ENCODE data around the gene CPSF2. TPM values are rescaled to one million over a fixed set of nuclear protein-coding genes. Genes with fewer than 3 reads are reported as not detected.

The CPSF2 gene
- total and polyA plus RNA-seq, 2 donors (not counting 1 experiment from before 2014, with no cell fraction given), result 41.8 to 46.9 TPM

DNA sequence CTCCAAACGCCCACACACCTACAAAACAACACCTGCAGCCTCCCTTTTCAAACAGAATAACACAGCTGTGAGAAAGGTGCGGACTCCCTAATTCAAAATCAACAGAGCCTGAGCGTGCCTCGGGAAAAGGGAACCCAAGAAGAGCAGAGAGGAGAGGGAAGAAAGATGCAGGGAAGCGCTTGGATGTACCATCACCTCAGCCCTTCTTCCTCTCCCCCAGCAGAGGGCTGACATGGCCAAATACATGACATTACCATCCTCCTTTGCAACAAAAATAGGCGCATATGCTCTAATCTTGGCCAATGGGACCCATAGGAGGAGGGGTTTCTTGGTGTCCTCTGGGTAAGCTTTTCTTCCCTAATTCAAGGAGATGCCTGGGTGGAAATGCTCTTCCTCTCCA lies 78.0 kb downstream of the CPSF2 start:
- H3K27me3 ChIP-seq (ENCODE audit: control insufficient read depth, insufficient read depth, low read length), result peaks cover 9% of the 10 kb centered on the region
- no peak overlapping the region for H3K4me3 ChIP-seq (replicated peaks in 1 of 4; ENCODE audit: control extremely low read depth in 1 of 4, insufficient read depth in 1 of 4, low read depth in 3 of 4, low read length in 4 of 4)
- no peaks in the 10 kb centered on the region for H3K79me2 ChIP-seq (ENCODE audit: control insufficient read depth, insufficient read depth, low read length)
- H3K9ac ChIP-seq (ENCODE audit: insufficient read depth, low read length), result no peak overlapping the region
- no peak overlapping the region for H3K27ac ChIP-seq (ENCODE audit: insufficient read depth, low read length)
- H2AFZ ChIP-seq (ENCODE audit: low read length), result no peak overlapping the region
- TF ChIP-seq, protein P1, sequence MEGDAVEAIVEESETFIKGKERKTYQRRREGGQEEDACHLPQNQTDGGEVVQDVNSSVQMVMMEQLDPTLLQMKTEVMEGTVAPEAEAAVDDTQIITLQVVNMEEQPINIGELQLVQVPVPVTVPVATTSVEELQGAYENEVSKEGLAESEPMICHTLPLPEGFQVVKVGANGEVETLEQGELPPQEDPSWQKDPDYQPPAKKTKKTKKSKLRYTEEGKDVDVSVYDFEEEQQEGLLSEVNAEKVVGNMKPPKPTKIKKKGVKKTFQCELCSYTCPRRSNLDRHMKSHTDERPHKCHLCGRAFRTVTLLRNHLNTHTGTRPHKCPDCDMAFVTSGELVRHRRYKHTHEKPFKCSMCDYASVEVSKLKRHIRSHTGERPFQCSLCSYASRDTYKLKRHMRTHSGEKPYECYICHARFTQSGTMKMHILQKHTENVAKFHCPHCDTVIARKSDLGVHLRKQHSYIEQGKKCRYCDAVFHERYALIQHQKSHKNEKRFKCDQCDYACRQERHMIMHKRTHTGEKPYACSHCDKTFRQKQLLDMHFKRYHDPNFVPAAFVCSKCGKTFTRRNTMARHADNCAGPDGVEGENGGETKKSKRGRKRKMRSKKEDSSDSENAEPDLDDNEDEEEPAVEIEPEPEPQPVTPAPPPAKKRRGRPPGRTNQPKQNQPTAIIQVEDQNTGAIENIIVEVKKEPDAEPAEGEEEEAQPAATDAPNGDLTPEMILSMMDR (conservative IDR thresholded peaks at IDR 0.05 in 1 of 2, IDR thresholded peaks at IDR 0.05 in 1 of 2; ENCODE audit: low read depth in 1 of 2, low read length in 2 of 2), result no peak
- TF ChIP-seq EZH2 (IDR thresholded peaks at IDR 0.05; ENCODE audit: low read length, missing control alignments), result no peak
- no peaks in the 10 kb centered on the region for H3K9me3 ChIP-seq (ENCODE audit: control insufficient read depth, insufficient read depth, low read depth, low read length)
- no peaks in the 10 kb centered on the region for H4K20me1 ChIP-seq (ENCODE audit: control insufficient read depth, extremely low read depth, insufficient read depth, low read length)
- no peaks in the 10 kb centered on the region for H3K4me1 ChIP-seq (ENCODE audit: control insufficient read depth, extremely low read depth, insufficient read depth, low read length)
- DNase-seq (ENCODE audit: low read depth in 2 of 2), result no peak
- H3K4me2 ChIP-seq (ENCODE audit: extremely low read depth, insufficient read depth, low read length), result no peak overlapping the region
- no peaks in the 10 kb centered on the region for H3K36me3 ChIP-seq (ENCODE audit: control insufficient read depth, insufficient read depth, low read length)

DNA sequence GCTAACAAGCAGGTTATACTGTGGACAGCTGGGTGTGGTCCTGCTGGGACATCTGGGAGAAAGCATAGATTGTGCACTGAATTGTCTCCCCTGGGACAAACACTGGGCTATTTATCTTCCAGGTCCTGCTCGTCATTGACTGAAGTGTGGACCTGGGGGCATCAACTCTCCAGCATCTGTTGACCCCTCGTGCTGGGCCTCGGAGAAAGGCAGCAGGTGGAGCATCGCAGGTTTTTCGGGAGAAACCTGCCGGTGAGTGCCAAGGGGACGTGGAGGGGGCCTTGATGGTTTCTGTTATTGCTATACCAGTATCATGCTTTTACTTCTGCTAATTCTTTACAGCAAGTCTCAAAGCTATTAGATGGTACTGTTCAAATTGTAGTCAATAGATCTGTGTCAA lies 81.3 kb downstream of the CPSF2 start:
- Histone ChIP-seq H3K9ac (ENCODE audit: insufficient read depth, low read length) (no peak overlapping the region), H3K27me3 (ENCODE audit: control insufficient read depth, insufficient read depth, low read length) (peaks cover 9% of the 10 kb centered on the region)

DNA sequence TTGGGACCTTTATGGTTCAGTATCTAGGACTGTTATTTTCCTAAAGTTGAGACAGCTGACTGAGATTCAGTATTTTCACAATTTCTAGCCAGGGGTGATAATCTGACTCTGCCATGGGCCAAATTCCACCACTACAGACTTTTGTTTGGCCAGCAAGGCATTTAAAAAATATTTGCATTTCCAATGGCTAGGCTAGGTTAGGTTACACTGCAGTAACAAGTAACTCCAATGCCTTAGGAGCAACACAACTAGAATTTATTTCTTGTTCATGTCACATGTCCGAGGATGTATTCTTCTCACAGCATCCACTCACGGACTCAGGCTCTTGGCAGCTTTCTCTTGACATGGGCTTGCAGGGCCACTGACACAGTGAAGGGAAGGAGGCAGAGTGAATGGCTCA lies 83.0 kb downstream of the CPSF2 start:
- no peaks in the 10 kb centered on the region for H4K20me1 ChIP-seq (ENCODE audit: control insufficient read depth, extremely low read depth, insufficient read depth, low read length)
- no peak overlapping the region for H3K4me2 ChIP-seq (ENCODE audit: extremely low read depth, insufficient read depth, low read length)
- H3K4me1 ChIP-seq (ENCODE audit: control insufficient read depth, extremely low read depth, insufficient read depth, low read length), result no peaks in the 10 kb centered on the region
- no peaks in the 10 kb centered on the region for H3K36me3 ChIP-seq (ENCODE audit: control insufficient read depth, insufficient read depth, low read length)
- no peak overlapping the region for H3K4me3 ChIP-seq (replicated peaks in 1 of 4; ENCODE audit: control extremely low read depth in 1 of 4, insufficient read depth in 1 of 4, low read depth in 3 of 4, low read length in 4 of 4)
- no peak overlapping the region for H2AFZ ChIP-seq (ENCODE audit: low read length)
- TF ChIP-seq, protein P1 (conservative IDR thresholded peaks at IDR 0.05 in 1 of 2, IDR thresholded peaks at IDR 0.05 in 1 of 2; ENCODE audit: low read depth in 1 of 2, low read length in 2 of 2), result no peak
- TF ChIP-seq EZH2 (IDR thresholded peaks at IDR 0.05; ENCODE audit: low read length, missing control alignments), result no peak
- peaks cover 4% of the 10 kb centered on the region for H3K27me3 ChIP-seq (ENCODE audit: control insufficient read depth, insufficient read depth, low read length)
- DNase-seq (ENCODE audit: low read depth in 2 of 2), result no peak
- no peak overlapping the region for H3K27ac ChIP-seq (ENCODE audit: insufficient read depth, low read length)
- H3K79me2 ChIP-seq (ENCODE audit: control insufficient read depth, insufficient read depth, low read length), result no peaks in the 10 kb centered on the region
- no peak overlapping the region for H3K9ac ChIP-seq (ENCODE audit: insufficient read depth, low read length)
- H3K9me3 ChIP-seq (ENCODE audit: control insufficient read depth, insufficient read depth, low read depth, low read length), result no peaks in the 10 kb centered on the region

More for the DNA sequence above, 81.3 kb downstream of the CPSF2 start:
- Histone ChIP-seq H4K20me1 (ENCODE audit: control insufficient read depth, extremely low read depth, insufficient read depth, low read length) (no peaks in the 10 kb centered on the region), H3K4me2 (ENCODE audit: extremely low read depth, insufficient read depth, low read length) (no peak overlapping the region), H3K36me3 (ENCODE audit: control insufficient read depth, insufficient read depth, low read length) (no peaks in the 10 kb centered on the region), H3K79me2 (ENCODE audit: control insufficient read depth, insufficient read depth, low read length) (no peaks in the 10 kb centered on the region), H2AFZ (ENCODE audit: low read length) (no peak overlapping the region), H3K27ac (ENCODE audit: insufficient read depth, low read length) (no peak overlapping the region), H3K4me3 (replicated peaks in 1 of 4; ENCODE audit: control extremely low read depth in 1 of 4, insufficient read depth in 1 of 4, low read depth in 3 of 4, low read length in 4 of 4) (no peak overlapping the region), H3K4me1 (ENCODE audit: control insufficient read depth, extremely low read depth, insufficient read depth, low read length) (no peaks in the 10 kb centered on the region), H3K9me3 (ENCODE audit: control insufficient read depth, insufficient read depth, low read depth, low read length) (no peaks in the 10 kb centered on the region)
- TF ChIP-seq, protein P1 (conservative IDR thresholded peaks at IDR 0.05 in 1 of 2, IDR thresholded peaks at IDR 0.05 in 1 of 2; ENCODE audit: low read depth in 1 of 2, low read length in 2 of 2), result no peak
- TF ChIP-seq EZH2 (IDR thresholded peaks at IDR 0.05; ENCODE audit: low read length, missing control alignments), result no peak
- DNase-seq (ENCODE audit: low read depth in 2 of 2), result no peak

Measured in fibroblast of lung (primary cell).